Panc1 (cell line): ENCODE data around the gene SMC4.

Source experiments
- CTCF ChIP-seq: fragments of 450-650 bp; IDR thresholded peaks from 2 replicates; pipeline ENCODE4 v1.5.1; 2017; ENCODE audit warnings: mild to moderate bottlenecking
- POLR2AphosphoS5 ChIP-seq: IDR thresholded peaks from 2 replicates; pipeline ENCODE4 v1.6.1; 2012; ENCODE audit warnings: mild to moderate bottlenecking, low read depth, low read length, moderate library complexity
- REST ChIP-seq, 2 experiments: IDR thresholded peaks; 2 replicates each; pipeline ENCODE4 v1.6.1; 2011 to 2012; ENCODE audit warnings: low read depth in 2 of 2, control low read depth in 1 of 2, low read length in 1 of 2, mild to moderate bottlenecking in 1 of 2, moderate library complexity in 1 of 2; ENCODE audit not compliant: insufficient read depth in 1 of 2

- TF ChIP-seq CTCF (no peak), REST (IDR thresholded peaks at IDR 0.05; ENCODE audit: insufficient read depth in 1 of 2, low read depth in 2 of 2, low read length in 1 of 2) (no peak), POLR2AphosphoS5 (no peak)
Measured at GRCh38 chr3:160459450-160459970, 60.1 kb downstream of the SMC4 start.
